SK-N-SH treated with all-trans-retinoic acid at 6 μM for 48 hours (cell line): Measurements from ENCODE around the gene TVP23A.

ENCODE experiments used
- BACH2 ChIP-seq: fragments of 250-450 bp; sonication (Bioruptor Pico); IDR thresholded peaks from 2 replicates; pipeline ENCODE4 v1.9.0; 2021; ENCODE audit warnings: mild to moderate bottlenecking, borderline replicate concordance
- CREB5 ChIP-seq: fragments of 250-450 bp; sonication (Bioruptor Pico); IDR thresholded peaks from 2 replicates; pipeline ENCODE4 v1.5.1; 2020; ENCODE audit warnings: low read depth, mild to moderate bottlenecking, moderate library complexity
- PATZ1 ChIP-seq: fragments of 250-450 bp; sonication (Bioruptor Pico); IDR thresholded peaks from 2 replicates; pipeline ENCODE4 v1.8.0; 2020; ENCODE audit warnings: mild to moderate bottlenecking, moderate library complexity, borderline replicate concordance
- POU6F1 ChIP-seq: fragments of 250-450 bp; sonication (Bioruptor Pico); IDR thresholded peaks from 2 replicates; pipeline ENCODE4 v1.8.0; 2021; ENCODE audit warnings: low read depth, mild to moderate bottlenecking, moderate library complexity, borderline replicate concordance
- RARB ChIP-seq: fragments of 250-450 bp; sonication (Bioruptor Pico); IDR thresholded peaks from 2 replicates; pipeline ENCODE4 v1.8.0; 2021; ENCODE audit warnings: mild to moderate bottlenecking, moderate library complexity
- ZFP3 ChIP-seq: fragments of 250-450 bp; sonication (Bioruptor Pico); IDR thresholded peaks from 2 replicates; pipeline ENCODE4 v1.5.0; 2020; ENCODE audit warnings: mild to moderate bottlenecking, moderate library complexity
- ZFP30 ChIP-seq: fragments of 450-650 bp; formaldehyde crosslinking; IDR thresholded peaks from 2 replicates; pipeline ENCODE4 v1.5.0; 2022; ENCODE audit warnings: mild to moderate bottlenecking, moderate library complexity
- ZNF8 ChIP-seq: fragments of 450-650 bp; formaldehyde crosslinking; IDR thresholded peaks from 2 replicates; pipeline ENCODE4 v1.5.0; 2020; ENCODE audit warnings: mild to moderate bottlenecking, moderate library complexity

GRCh38 chr16:10850478-10850850 lies 31.9 kb upstream of the TVP23A start:
- TF ChIP-seq CREB5 (CRISPR knock-in tag) (no peak), POU6F1 (CRISPR knock-in tag) (no peak), PATZ1 (no peak), BACH2 (CRISPR knock-in tag) (no peak), RARB (CRISPR knock-in tag) (no peak), ZNF8 (no peak), ZFP30 (CRISPR knock-in tag) (no peak), ZFP3 (no peak)
